Trophoblast cell (in vitro differentiated cells and primary cell): Measurements from ENCODE around the gene BSND.

ENCODE experiments used
- DNase-seq, 2 donors: peaks; one replicate each; pipeline ENCODE4 v3.0.0-alpha.2; 2016
- H2AFZ ChIP-seq: 2 replicates; pipeline ENCODE4 v1.6.1; 2013; ENCODE audit warnings: low read length, moderate library complexity, mild to moderate bottlenecking; ENCODE audit not compliant: insufficient read depth, poor library complexity
- H2AK5ac ChIP-seq: 2 replicates; pipeline ENCODE4 v1.6.1; 2013; ENCODE audit warnings: mild to moderate bottlenecking, low read length
- H2BK120ac ChIP-seq: 2 replicates; pipeline ENCODE4 v1.6.1; 2013; ENCODE audit warnings: low read length, mild to moderate bottlenecking, moderate library complexity; ENCODE audit not compliant: insufficient read depth, poor library complexity
- H2BK12ac ChIP-seq: 2 replicates; pipeline ENCODE4 v1.6.1; 2013; ENCODE audit warnings: mild to moderate bottlenecking, low read length, moderate library complexity
- H2BK5ac ChIP-seq: 2 replicates; pipeline ENCODE4 v1.6.1; 2013; ENCODE audit warnings: low read length, low read depth, moderate library complexity, mild to moderate bottlenecking; ENCODE audit not compliant: poor library complexity
- H3K14ac ChIP-seq: 2 replicates; pipeline ENCODE4 v1.6.1; 2013; ENCODE audit warnings: mild to moderate bottlenecking, low read length
- H3K18ac ChIP-seq: 2 replicates; pipeline ENCODE4 v1.6.1; 2013; ENCODE audit warnings: mild to moderate bottlenecking, low read length
- H3K23ac ChIP-seq: 2 replicates; pipeline ENCODE4 v1.6.1; 2013; ENCODE audit warnings: low read length
- H3K27ac ChIP-seq: 2 replicates; pipeline ENCODE4 v1.5.1; 2013; ENCODE audit warnings: low read depth, mild to moderate bottlenecking, inconsistent platforms, low read length, moderate library complexity
- H3K27me3 ChIP-seq: 2 replicates; pipeline ENCODE4 v1.6.1; 2013; ENCODE audit warnings: inconsistent platforms, mild to moderate bottlenecking, low read length, moderate library complexity; ENCODE audit not compliant: insufficient read depth
- H3K36me3 ChIP-seq, 2 experiments: 1 replicate in 1 of 2; 2 replicates in 1 of 2; pipeline ENCODE4 v1.6.1; 2013; ENCODE audit warnings: low read length in 2 of 2, mild to moderate bottlenecking in 2 of 2, moderate library complexity in 1 of 2; ENCODE audit not compliant: insufficient read depth in 2 of 2, control insufficient read depth in 1 of 2
- H3K4ac ChIP-seq: 2 replicates; pipeline ENCODE4 v1.6.1; 2013; ENCODE audit warnings: low read depth, mild to moderate bottlenecking, low read length, moderate library complexity
- H3K4me1 ChIP-seq, 2 experiments: 1 replicate in 1 of 2; 2 replicates in 1 of 2; pipeline ENCODE4 v1.6.1; 2013; ENCODE audit warnings: low read length in 2 of 2, mild to moderate bottlenecking in 2 of 2, moderate library complexity in 1 of 2; ENCODE audit not compliant: insufficient read depth in 2 of 2, control insufficient read depth in 1 of 2
- H3K4me2 ChIP-seq: 2 replicates; pipeline ENCODE4 v1.6.1; 2013; ENCODE audit warnings: inconsistent platforms, mild to moderate bottlenecking, low read length, moderate library complexity
- H3K4me3 ChIP-seq: 2 replicates; pipeline ENCODE4 v1.5.1; 2013; ENCODE audit warnings: mild to moderate bottlenecking, low read depth, low read length, inconsistent platforms
- H3K79me1 ChIP-seq: one replicate; pipeline ENCODE4 v1.6.1; 2013; ENCODE audit warnings: low read length
- H3K79me2 ChIP-seq: 2 replicates; pipeline ENCODE4 v1.6.1; 2013; ENCODE audit warnings: low read length, mild to moderate bottlenecking; ENCODE audit not compliant: control insufficient read depth, insufficient read depth, poor library complexity
- H3K9ac ChIP-seq: 2 replicates; pipeline ENCODE4 v1.6.1; 2013; ENCODE audit warnings: mild to moderate bottlenecking, low read length
- H3K9me3 ChIP-seq: 2 replicates; pipeline ENCODE4 v1.6.1; 2013; ENCODE audit warnings: low read depth, mild to moderate bottlenecking, control low read depth, inconsistent platforms, low read length; ENCODE audit not compliant: insufficient read depth
- H4K12ac ChIP-seq: 2 replicates; pipeline ENCODE4 v1.6.1; 2013; ENCODE audit warnings: low read depth, mild to moderate bottlenecking, low read length, moderate library complexity
- H4K8ac ChIP-seq: 2 replicates; pipeline ENCODE4 v1.6.1; 2013; ENCODE audit warnings: low read depth, mild to moderate bottlenecking, low read length, moderate library complexity
- H4K91ac ChIP-seq: one replicate; pipeline ENCODE4 v1.6.1; 2013; ENCODE audit warnings: low read depth, mild to moderate bottlenecking, low read length, moderate library complexity
- WGBS: extraction: QIAGEN DNeasy Blood & Tissue Kit; methylation state at CpG from one replicate; pipeline ENCODE4 v1.1.7; 2013; ENCODE audit warnings: missing lambda C conversion rate; ENCODE audit not compliant: insufficient read length, insufficient coverage; ENCODE audit errors: extremely low coverage; 5-methylcytosine and 5-hydroxymethylcytosine counted together

BSND gene

DNA sequence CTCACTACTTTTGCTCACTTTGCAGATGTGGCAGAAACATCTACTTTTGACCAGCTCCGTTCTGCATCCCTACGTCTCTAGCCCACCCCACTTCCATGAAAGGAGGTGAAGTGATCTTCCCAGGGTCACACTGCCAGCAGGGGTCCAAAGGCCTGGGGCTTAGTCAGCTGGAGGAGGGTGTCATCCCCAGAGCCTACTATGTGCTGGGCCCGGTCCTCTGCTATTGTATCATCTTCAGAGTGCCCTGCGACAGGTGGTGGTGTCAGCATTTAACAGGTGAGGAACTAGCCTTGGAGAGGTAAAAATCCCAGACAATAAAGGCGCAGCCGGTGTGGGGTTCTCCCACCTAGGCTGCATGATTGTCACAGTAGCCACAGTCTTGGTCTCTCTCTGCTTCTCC is 5.6 kb upstream of the BSND start:
- H4K12ac ChIP-seq, result no peak overlapping the region
- no peak overlapping the region for H3K4ac ChIP-seq
- H2BK12ac ChIP-seq, result no peak overlapping the region
- H3K14ac ChIP-seq, result no peak overlapping the region
- peaks cover 11 to 15% of the 10 kb centered on the region in 2 experiments for H3K4me1 ChIP-seq
- H3K79me2 ChIP-seq, result no peaks in the 10 kb centered on the region
- no peak overlapping the region for H3K4me2 ChIP-seq
- H3K36me3 ChIP-seq, result no peaks in the 10 kb centered on the region
- H3K4me3 ChIP-seq, result no peak overlapping the region
- H3K9ac ChIP-seq, result no peak overlapping the region
- no peaks in the 10 kb centered on the region for H3K27me3 ChIP-seq
- H2AFZ ChIP-seq, result no peak overlapping the region
- H4K91ac ChIP-seq, result no peak overlapping the region
- no peak overlapping the region for H2BK5ac ChIP-seq
- H3K27ac ChIP-seq, result no peak overlapping the region
- H3K18ac ChIP-seq, result no peak overlapping the region
- no peak overlapping the region for H2BK120ac ChIP-seq
- no peak for DNase-seq
- peaks cover 2% of the 10 kb centered on the region for H3K79me1 ChIP-seq
- no peak overlapping the region for H2AK5ac ChIP-seq
- WGBS, result no CpG with 5 or more reads among the region's 6 CpGs
- H3K9me3 ChIP-seq, result peaks cover under 1% of the 10 kb centered on the region
- no peak overlapping the region for H3K23ac ChIP-seq
- H4K8ac ChIP-seq, result no peak overlapping the region

DNA sequence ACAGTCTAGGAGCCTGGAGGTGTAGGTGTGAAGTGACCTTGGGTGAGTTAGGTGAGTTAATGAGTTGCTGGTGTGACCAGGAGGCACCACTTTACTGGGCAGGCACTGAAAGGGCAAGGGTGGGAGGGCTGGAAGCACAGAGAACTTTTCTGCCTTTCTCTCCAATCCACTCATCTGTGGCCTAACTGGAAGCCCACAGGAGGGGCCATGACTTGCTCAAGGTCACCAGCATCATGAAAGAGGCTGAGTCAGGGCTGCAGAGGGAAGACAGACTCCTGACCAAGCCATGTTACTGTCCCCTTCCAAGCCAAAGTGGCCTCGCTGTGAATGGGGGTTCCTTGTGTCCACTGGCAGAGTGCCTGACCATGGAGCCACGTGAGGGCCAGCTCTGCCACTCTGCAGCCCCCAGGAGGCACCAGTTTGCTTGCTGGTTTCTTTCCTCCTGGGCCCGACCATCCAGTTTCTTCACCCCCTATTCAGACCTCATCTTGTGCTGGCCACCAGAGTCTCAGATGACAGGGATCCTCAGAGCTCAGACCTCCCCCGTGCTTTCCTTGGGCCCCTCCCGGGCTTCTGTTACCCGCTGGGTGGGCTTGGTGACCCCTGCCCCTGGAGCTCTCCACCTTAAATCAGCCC is 4.3 kb upstream of the BSND start:
- Histone ChIP-seq H4K91ac (no peak overlapping the region), H3K18ac (peak overlapping the region; percentile 12), H3K27ac (no peak overlapping the region), H3K4me2 (no peak overlapping the region), H3K4me1 (peaks cover 11 to 14% of the 10 kb centered on the region in 2 experiments), H2AK5ac (no peak overlapping the region), H3K4ac (no peak overlapping the region), H3K14ac (peak overlapping the region; percentile 28), H2BK120ac (no peak overlapping the region), H3K23ac (no peak overlapping the region), H4K12ac (no peak overlapping the region), H3K27me3 (no peaks in the 10 kb centered on the region), H2BK12ac (no peak overlapping the region), H3K36me3 (no peaks in the 10 kb centered on the region), H3K9ac (no peak overlapping the region), H2BK5ac (no peak overlapping the region), H3K79me1 (peaks cover 2% of the 10 kb centered on the region), H3K4me3 (no peak overlapping the region), H3K9me3 (peaks cover 1% of the 10 kb centered on the region), H4K8ac (no peak overlapping the region), H2AFZ (no peak overlapping the region), H3K79me2 (no peaks in the 10 kb centered on the region)
- no peak for DNase-seq
- no CpG with 5 or more reads among the region's 6 CpGs for WGBS

DNA sequence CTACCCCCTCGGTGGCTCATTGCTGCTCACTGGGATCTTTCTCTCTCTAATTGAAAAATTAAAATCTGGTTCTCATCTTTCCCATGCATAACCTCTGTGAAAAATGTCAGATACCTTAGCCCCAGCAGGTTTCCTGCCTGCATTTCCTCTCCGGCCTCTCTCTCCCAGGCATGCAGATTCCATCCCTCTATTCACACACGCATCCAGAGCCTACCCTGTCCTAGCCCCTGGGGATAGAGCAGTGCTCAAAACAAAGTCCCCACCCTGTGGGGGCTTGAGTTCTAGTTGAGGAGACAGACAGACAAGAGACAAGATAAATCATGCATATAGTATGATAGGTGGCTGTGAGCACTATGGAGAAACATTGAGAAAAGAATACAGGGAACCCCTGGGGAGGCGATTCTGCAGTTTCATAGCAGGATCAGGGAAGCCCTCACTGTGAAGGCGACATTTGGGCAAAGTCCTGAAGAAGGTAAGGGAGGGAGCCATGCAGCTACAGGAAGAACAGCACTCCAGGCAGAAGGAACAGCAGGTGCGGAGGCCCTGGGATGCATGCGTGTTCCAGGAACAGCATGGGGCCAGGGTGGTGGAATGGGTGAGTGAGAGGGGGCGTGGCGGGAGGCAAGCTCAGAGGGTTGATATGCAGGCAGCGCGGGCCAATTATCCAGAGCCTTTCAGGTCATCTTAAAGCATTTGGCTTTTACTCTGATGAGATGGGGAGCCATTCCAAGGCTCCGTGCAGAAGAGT is 3.5 kb upstream of the BSND start:
- no peak overlapping the region for H4K12ac ChIP-seq
- H3K4ac ChIP-seq, result no peak overlapping the region
- H3K23ac ChIP-seq, result no peak overlapping the region
- H2AFZ ChIP-seq, result no peak overlapping the region
- H3K9me3 ChIP-seq, result peaks cover 1% of the 10 kb centered on the region
- H3K27ac ChIP-seq, result no peak overlapping the region
- H3K79me1 ChIP-seq, result peaks cover 2% of the 10 kb centered on the region
- H3K4me1 ChIP-seq, result peaks cover 11 to 14% of the 10 kb centered on the region in 2 experiments
- H3K79me2 ChIP-seq, result no peaks in the 10 kb centered on the region
- H3K36me3 ChIP-seq, result no peaks in the 10 kb centered on the region
- H3K9ac ChIP-seq, result no peak overlapping the region
- H2BK12ac ChIP-seq, result no peak overlapping the region
- H3K18ac ChIP-seq, result no peak overlapping the region
- H3K4me2 ChIP-seq, result no peak overlapping the region
- no peak overlapping the region for H3K4me3 ChIP-seq
- no peak overlapping the region for H2BK5ac ChIP-seq
- H2AK5ac ChIP-seq, result no peak overlapping the region
- no peak overlapping the region for H4K91ac ChIP-seq
- no peak overlapping the region for H2BK120ac ChIP-seq
- no peak overlapping the region for H4K8ac ChIP-seq
- WGBS, result no CpG with 5 or more reads among the region's 12 CpGs
- no peak overlapping the region for H3K14ac ChIP-seq
- H3K27me3 ChIP-seq, result no peaks in the 10 kb centered on the region
- peak in 1 of 2 donors; percentile 9 for DNase-seq

DNA sequence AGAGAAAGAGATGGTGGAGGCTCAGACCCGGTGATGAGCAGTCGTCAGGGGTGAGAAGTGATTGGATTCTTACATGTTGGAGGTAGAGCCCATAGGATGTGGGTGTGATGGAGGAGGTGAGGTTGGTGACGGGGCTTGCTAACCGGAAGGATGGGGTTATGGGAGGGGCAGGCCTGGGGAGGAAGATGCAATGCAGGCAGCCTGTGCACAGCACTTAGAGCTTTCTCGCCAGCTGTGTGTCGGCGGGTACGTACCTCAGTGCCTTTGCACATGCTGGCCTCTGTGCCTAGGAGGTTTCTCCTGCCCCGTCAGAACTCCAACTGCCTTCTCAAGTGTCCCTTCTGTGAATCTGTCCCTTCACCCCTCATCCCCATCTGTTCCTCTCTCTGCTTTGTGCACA is 2.9 kb upstream of the BSND start:
- H3K9me3 ChIP-seq, result peaks cover 1% of the 10 kb centered on the region
- peak overlapping the region; percentile 9 for H2AK5ac ChIP-seq
- no peak overlapping the region for H3K4ac ChIP-seq
- no peak overlapping the region for H3K14ac ChIP-seq
- H4K8ac ChIP-seq, result no peak overlapping the region
- H3K27me3 ChIP-seq, result no peaks in the 10 kb centered on the region
- H3K4me2 ChIP-seq, result no peak overlapping the region
- WGBS, result no CpG with 5 or more reads among the region's 9 CpGs
- no peak overlapping the region for H4K12ac ChIP-seq
- no peak overlapping the region for H3K23ac ChIP-seq
- peaks cover 2% of the 10 kb centered on the region for H3K79me1 ChIP-seq
- no peak overlapping the region for H3K4me3 ChIP-seq
- H2BK120ac ChIP-seq, result no peak overlapping the region
- H3K79me2 ChIP-seq, result no peaks in the 10 kb centered on the region
- H3K27ac ChIP-seq, result no peak overlapping the region
- no peak overlapping the region for H4K91ac ChIP-seq
- H3K36me3 ChIP-seq, result no peaks in the 10 kb centered on the region
- no peak overlapping the region for H2BK12ac ChIP-seq
- H3K18ac ChIP-seq, result no peak overlapping the region
- H2AFZ ChIP-seq, result no peak overlapping the region
- H3K9ac ChIP-seq, result no peak overlapping the region
- H3K4me1 ChIP-seq, result peaks cover 11 to 14% of the 10 kb centered on the region in 2 experiments
- no peak for DNase-seq
- no peak overlapping the region for H2BK5ac ChIP-seq
